ENCODE measurements around the gene MAPK7. TPM values are rescaled to one million over a fixed set of nuclear protein-coding genes. Genes with fewer than 3 reads are reported as not detected.
A peak's percentile ranks its signal among the peaks of the same experiment; 100 is the strongest.

The MAPK7 gene
- total RNA-seq, 1 experiment from 2014 or later = 23.3 TPM

DNA sequence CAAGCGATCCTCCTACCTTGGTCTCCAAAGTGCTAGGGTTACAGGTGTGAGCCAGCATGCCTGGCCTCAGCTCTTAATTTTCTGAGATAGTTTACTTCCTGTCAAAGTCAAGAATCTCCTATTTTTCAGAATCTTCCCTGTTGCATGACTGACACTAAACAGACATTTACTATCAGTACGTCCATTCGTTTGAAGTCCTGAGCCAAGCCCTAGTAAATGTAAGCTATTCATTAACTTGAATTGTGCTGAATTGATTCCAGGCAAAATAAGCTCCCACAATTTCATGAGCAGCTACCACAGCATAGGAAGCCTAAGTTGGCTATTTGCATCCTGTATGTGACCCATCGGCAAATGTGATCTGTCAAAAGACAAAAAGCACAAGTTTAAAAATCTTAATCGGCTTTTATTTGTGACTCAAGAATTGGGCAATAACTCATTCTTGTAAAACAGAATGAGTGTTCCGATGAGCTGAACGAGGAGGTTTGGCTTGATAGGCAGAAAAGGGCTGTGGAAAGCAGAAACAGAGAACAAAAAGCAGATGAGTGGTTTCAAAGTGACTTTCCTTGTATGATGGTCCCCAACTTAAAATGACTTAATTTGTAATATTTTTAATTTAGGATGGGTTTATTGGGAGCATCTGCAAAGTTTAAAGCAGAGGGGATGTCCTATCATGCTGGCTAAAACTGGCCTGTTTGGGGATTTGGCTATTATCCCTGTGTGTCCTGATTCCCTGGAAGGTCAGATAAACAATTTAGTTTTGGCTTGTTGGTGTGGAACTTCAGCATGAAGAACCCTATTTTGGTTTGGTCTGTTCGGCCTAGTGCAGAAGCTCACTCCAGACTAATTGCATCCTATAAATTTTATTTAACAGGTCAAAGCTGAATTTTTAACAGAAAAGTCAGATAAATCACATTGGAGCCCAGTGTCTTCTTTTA, 46.9 kb downstream of the MAPK7 start:
- H3K9me2 ChIP-seq (ENCODE audit: insufficient read depth) = no peaks in the 10 kb centered on the region
- H3K27ac ChIP-seq = no peak overlapping the region
- no TSS peak for BruUV-seq (replicated peaks)
- H3K4me1 ChIP-seq (replicated peaks; ENCODE audit: insufficient read depth) = no peaks in the 10 kb centered on the region
- no peaks in the 10 kb centered on the region for H3K36me3 ChIP-seq (ENCODE audit: low read depth)
- H4K20me1 ChIP-seq (ENCODE audit: insufficient read depth) = no peaks in the 10 kb centered on the region
- CTCF ChIA-PET = interaction anchor here (0.7 kb wide), 1 partner anchor 23 kb away, joined by 3 read pairs; no protein-coding TSS in a partner anchor
- TF ChIP-seq EZH2 (IDR thresholded peaks at IDR 0.05; ENCODE audit: low read depth) = no peak
- TF ChIP-seq, protein P1, sequence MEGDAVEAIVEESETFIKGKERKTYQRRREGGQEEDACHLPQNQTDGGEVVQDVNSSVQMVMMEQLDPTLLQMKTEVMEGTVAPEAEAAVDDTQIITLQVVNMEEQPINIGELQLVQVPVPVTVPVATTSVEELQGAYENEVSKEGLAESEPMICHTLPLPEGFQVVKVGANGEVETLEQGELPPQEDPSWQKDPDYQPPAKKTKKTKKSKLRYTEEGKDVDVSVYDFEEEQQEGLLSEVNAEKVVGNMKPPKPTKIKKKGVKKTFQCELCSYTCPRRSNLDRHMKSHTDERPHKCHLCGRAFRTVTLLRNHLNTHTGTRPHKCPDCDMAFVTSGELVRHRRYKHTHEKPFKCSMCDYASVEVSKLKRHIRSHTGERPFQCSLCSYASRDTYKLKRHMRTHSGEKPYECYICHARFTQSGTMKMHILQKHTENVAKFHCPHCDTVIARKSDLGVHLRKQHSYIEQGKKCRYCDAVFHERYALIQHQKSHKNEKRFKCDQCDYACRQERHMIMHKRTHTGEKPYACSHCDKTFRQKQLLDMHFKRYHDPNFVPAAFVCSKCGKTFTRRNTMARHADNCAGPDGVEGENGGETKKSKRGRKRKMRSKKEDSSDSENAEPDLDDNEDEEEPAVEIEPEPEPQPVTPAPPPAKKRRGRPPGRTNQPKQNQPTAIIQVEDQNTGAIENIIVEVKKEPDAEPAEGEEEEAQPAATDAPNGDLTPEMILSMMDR (conservative IDR thresholded peaks at IDR 0.05) = no peak
- DNase-seq = no peak
- H3K9me3 ChIP-seq (ENCODE audit: insufficient read depth, low read depth) = no peaks in the 10 kb centered on the region
- H2AFZ ChIP-seq = no peak overlapping the region
- H3K27me3 ChIP-seq (ENCODE audit: insufficient read depth, low read depth) = no peaks in the 10 kb centered on the region
- POLR2A ChIA-PET (ENCODE audit: unreplicated experiment) = no interaction called here
- H3K4me2 ChIP-seq = no peak overlapping the region
- H3K4me3 ChIP-seq = no peak overlapping the region
- 0 out of 2 replicates have a peak, but pooled peaks cover 4% of the 10 kb centered on the region for H3F3A ChIP-seq (ENCODE audit: insufficient read depth, low read depth)
- intact Hi-C loops (cut with micrococcal nuclease; ENCODE audit: unreplicated experiment) = no loop called here
- H3K79me2 ChIP-seq (ENCODE audit: low read depth) = no peaks in the 10 kb centered on the region

DNA sequence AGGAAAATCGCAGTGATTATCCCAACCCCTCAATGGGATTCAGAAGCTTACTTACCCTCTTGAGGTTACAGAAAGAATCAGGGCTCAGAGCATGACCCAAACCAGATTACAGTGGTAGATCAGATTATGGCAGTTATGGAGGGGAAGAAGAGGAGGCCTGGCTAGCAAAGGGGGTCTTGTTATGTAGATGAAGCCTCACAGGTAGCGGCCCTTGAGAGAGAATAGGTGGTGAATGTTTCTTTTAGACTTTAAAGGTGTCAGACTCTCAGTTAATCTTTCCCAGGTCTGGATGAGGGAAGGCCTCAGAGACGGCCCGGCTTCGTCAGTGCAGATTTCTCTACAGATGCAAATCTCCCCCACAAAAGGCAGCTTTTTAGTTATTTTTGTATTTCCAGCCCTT, 48.3 kb downstream of the MAPK7 start:
- no TSS peak for BruUV-seq (replicated peaks)
- Histone ChIP-seq H4K20me1 (ENCODE audit: insufficient read depth) (no peaks in the 10 kb centered on the region), H3K9me3 (ENCODE audit: insufficient read depth, low read depth) (no peaks in the 10 kb centered on the region), H3K4me2 (no peak overlapping the region), H3K27me3 (ENCODE audit: insufficient read depth, low read depth) (no peaks in the 10 kb centered on the region), H3K4me3 (no peak overlapping the region), H3K27ac (no peak overlapping the region), H2AFZ (no peak overlapping the region), H3K9me2 (ENCODE audit: insufficient read depth) (no peaks in the 10 kb centered on the region), H3K4me1 (replicated peaks; ENCODE audit: insufficient read depth) (no peaks in the 10 kb centered on the region), H3K36me3 (ENCODE audit: low read depth) (no peaks in the 10 kb centered on the region), H3K79me2 (ENCODE audit: low read depth) (no peaks in the 10 kb centered on the region), H3F3A (ENCODE audit: insufficient read depth, low read depth) (no peaks in the 10 kb centered on the region)
- CTCF ChIA-PET = no interaction called here
- no peak for DNase-seq
- POLR2A ChIA-PET (ENCODE audit: unreplicated experiment) = interaction anchor here (0.6 kb wide), 2 partner anchors 9 to 343 kb away, joined by 3 to 12 read pairs; no protein-coding TSS in a partner anchor
- no peak for TF ChIP-seq EZH2 (IDR thresholded peaks at IDR 0.05; ENCODE audit: low read depth)
- TF ChIP-seq, protein P1 (conservative IDR thresholded peaks at IDR 0.05) = no peak
- intact Hi-C loops (cut with micrococcal nuclease; ENCODE audit: unreplicated experiment) = no loop called here

DNA sequence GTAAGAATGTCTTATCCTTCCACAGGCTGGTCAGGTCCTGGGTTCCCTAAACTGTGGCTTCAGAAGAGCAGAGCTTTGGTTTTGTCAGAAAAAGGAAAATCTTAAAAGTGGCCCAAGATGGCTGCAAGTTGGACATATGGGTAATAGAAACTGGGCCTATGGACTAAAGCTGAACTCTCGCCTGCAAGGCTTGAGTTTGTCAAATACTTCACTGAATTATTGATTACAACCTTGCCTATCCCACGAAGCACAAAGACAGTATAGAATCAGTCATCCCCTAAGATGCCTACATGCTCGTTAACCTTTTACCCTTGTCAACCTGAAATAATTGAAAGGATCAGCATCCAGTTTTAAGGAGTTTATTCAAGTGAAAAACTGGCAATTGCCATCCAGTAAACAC, 53.4 kb downstream of the MAPK7 start:
- Histone ChIP-seq H3K27me3 (ENCODE audit: insufficient read depth, low read depth) (no peaks in the 10 kb centered on the region), H3K27ac (no peak overlapping the region), H3K4me2 (no peak overlapping the region), H3F3A (ENCODE audit: insufficient read depth, low read depth) (no peaks in the 10 kb centered on the region), H3K79me2 (ENCODE audit: low read depth) (no peaks in the 10 kb centered on the region), H2AFZ (no peak overlapping the region), H4K20me1 (ENCODE audit: insufficient read depth) (no peaks in the 10 kb centered on the region), H3K9me2 (ENCODE audit: insufficient read depth) (no peaks in the 10 kb centered on the region), H3K4me3 (no peak overlapping the region), H3K4me1 (replicated peaks; ENCODE audit: insufficient read depth) (no peaks in the 10 kb centered on the region), H3K36me3 (ENCODE audit: low read depth) (no peaks in the 10 kb centered on the region), H3K9me3 (ENCODE audit: insufficient read depth, low read depth) (no peaks in the 10 kb centered on the region)
- BruUV-seq (replicated peaks) = no TSS peak
- DNase-seq = no peak
- intact Hi-C loops (cut with micrococcal nuclease; ENCODE audit: unreplicated experiment) = no loop called here
- CTCF ChIA-PET = no interaction called here
- POLR2A ChIA-PET (ENCODE audit: unreplicated experiment) = interaction anchor here (0.6 kb wide), 1 partner anchor 322 kb away, joined by 5 read pairs; no protein-coding TSS in a partner anchor
- TF ChIP-seq, protein P1 (conservative IDR thresholded peaks at IDR 0.05) = no peak
- no peak for TF ChIP-seq EZH2 (IDR thresholded peaks at IDR 0.05; ENCODE audit: low read depth)

Small RNA genes lying within 50 kb of the gene (microRNA-seq; reads per million reads assigned to microRNA genes)
- gene MIR1180 (ENCODE audit: borderline number of aligned reads, borderline replicate concordance) = 2,612 reads per million, percentile 83 among the genes with 10 or more reads in this experiment

Other genes with a start within 250 kb of the MAPK7 start
- 113 TPM in 2 replicates for gene EPN2, start 141.1 kb upstream of the MAPK7 start, total RNA-seq (2021)
- 40.2 and 58.7 TPM in 2 replicates for gene B9D1, start 15.8 kb upstream of the MAPK7 start, total RNA-seq (2021)
- not detected in 2 replicates for gene MFAP4, start 8.7 kb downstream of the MAPK7 start, total RNA-seq (2021)
- 2.0 and 2.3 TPM in 2 replicates for gene RNF112, start 32.7 kb downstream of the MAPK7 start, total RNA-seq (2021)
- 1.3 and 2.3 TPM in 2 replicates for gene SLC47A1, start 155.4 kb downstream of the MAPK7 start, total RNA-seq (2021)